HEK293T (cell line): ENCODE measurements around the gene CACNA1C.
"Not testable (repeated sequence)": the region's sequence is repeated elsewhere in the genome, so short reads cannot be mapped to it uniquely, and the experiment has no call there.

ENCODE experiments used
- CTCF ChIA-PET: fragments of 350-600 bp; formaldehyde crosslinking; extraction: SDS; loops from one replicate; lab custom pipeline; 2021; ENCODE audit warnings: antibody characterized with exemption, inconsistent platforms; lab: Yijun Ruan, JAX
- POLR2A ChIA-PET: fragments of 350-600 bp; formaldehyde crosslinking; extraction: SDS; loops from one replicate; lab custom pipeline; 2020; ENCODE audit warnings: antibody characterized with exemption, inconsistent platforms; lab: Yijun Ruan, JAX
- DNase-seq: peaks from one replicate; pipeline ENCODE4 v3.0.0; 2012; ENCODE audit warnings: mixed read lengths; ENCODE audit errors: extremely low spot score
- ARNT ChIP-seq: fragments of 450-650 bp; IDR thresholded peaks from 2 replicates; pipeline ENCODE4 v1.6.1; 2017; ENCODE audit warnings: mild to moderate bottlenecking
- BHLHE40 ChIP-seq: fragments of 450-650 bp; IDR thresholded peaks from 2 replicates; pipeline ENCODE4 v1.6.1; 2016; ENCODE audit warnings: mild to moderate bottlenecking, moderate library complexity, borderline replicate concordance
- CTBP1 ChIP-seq: fragments of 450-650 bp; IDR thresholded peaks from 2 replicates; pipeline ENCODE4 v1.6.1; 2016; ENCODE audit warnings: borderline replicate concordance
- ELF4 ChIP-seq: fragments of 450-650 bp; IDR thresholded peaks from 2 replicates; pipeline ENCODE4 v1.6.1; 2017; ENCODE audit warnings: antibody characterized with exemption
- FOXA1 ChIP-seq: fragments of 450-650 bp; IDR thresholded peaks from 2 replicates; pipeline ENCODE4 v1.6.1; 2016; ENCODE audit warnings: mild to moderate bottlenecking
- FOXK2 ChIP-seq: fragments of 450-650 bp; IDR thresholded peaks from 2 replicates; pipeline ENCODE4 v1.6.1; 2016; ENCODE audit warnings: mild to moderate bottlenecking
- FOXM1 ChIP-seq: fragments of 450-650 bp; IDR thresholded peaks from 2 replicates; pipeline ENCODE4 v1.6.1; 2017; ENCODE audit warnings: mild to moderate bottlenecking, borderline replicate concordance
- HDGF ChIP-seq: fragments of 450-650 bp; IDR thresholded peaks from 2 replicates; pipeline ENCODE4 v1.6.1; 2017; ENCODE audit warnings: antibody characterized with exemption, borderline replicate concordance
- L3MBTL2 ChIP-seq: fragments of 450-650 bp; conservative IDR thresholded peaks from 2 replicates; pipeline ENCODE4 v1.6.1; 2016; ENCODE audit warnings: mild to moderate bottlenecking
- LEF1 ChIP-seq: fragments of 450-650 bp; IDR thresholded peaks from 2 replicates; pipeline ENCODE4 v1.6.1; 2017; ENCODE audit warnings: mild to moderate bottlenecking, borderline replicate concordance
- NFRKB ChIP-seq: fragments of 450-650 bp; IDR thresholded peaks from 2 replicates; pipeline ENCODE4 v1.6.1; 2016; ENCODE audit warnings: mild to moderate bottlenecking, moderate library complexity
- PKNOX1 ChIP-seq: fragments of 450-650 bp; IDR thresholded peaks from 2 replicates; pipeline ENCODE4 v1.6.1; 2016
- SP1 ChIP-seq: fragments of 450-650 bp; IDR thresholded peaks from 2 replicates; pipeline ENCODE4 v1.6.1; 2017
- SUZ12 ChIP-seq: fragments of 450-650 bp; IDR thresholded peaks from 2 replicates; pipeline ENCODE4 v1.6.1; 2016; ENCODE audit warnings: mild to moderate bottlenecking
- TARDBP ChIP-seq: fragments of 450-650 bp; IDR thresholded peaks from 2 replicates; pipeline ENCODE4 v1.6.1; 2016
- ZNF384 ChIP-seq: fragments of 450-650 bp; IDR thresholded peaks from 2 replicates; pipeline ENCODE4 v1.6.1; 2016

Gene CACNA1C

GRCh38 chr12:2490831-2491230, 438.0 kb downstream of the CACNA1C start:
- ChIA-PET CTCF (no interaction called here), POLR2A (no interaction called here)
- TF ChIP-seq ELF4 (no peak), LEF1 (no peak), PKNOX1 (no peak), L3MBTL2 (no peak), SUZ12 (no peak), SP1 (no peak), NFRKB (no peak), BHLHE40 (no peak), FOXA1 (no peak), FOXK2 (no peak), FOXM1 (no peak), ARNT (no peak), CTBP1 (no peak), HDGF (no peak), TARDBP (no peak), ZNF384 (no peak)
- DNase-seq: no peak

GRCh38 chr12:2491349-2491748, 438.6 kb downstream of the CACNA1C start:
- POLR2A ChIA-PET, CTCF ChIA-PET, DNase-seq: not testable (repeated sequence)

GRCh38 chr12:2492236-2492635, 439.4 kb downstream of the CACNA1C start:
- ChIA-PET POLR2A (no interaction called here), CTCF (no interaction called here)
- no peak for TF ChIP-seq HDGF
- TF ChIP-seq ELF4: no peak
- no peak for TF ChIP-seq PKNOX1
- TF ChIP-seq FOXM1: no peak
- no peak for TF ChIP-seq L3MBTL2
- no peak for TF ChIP-seq ARNT
- no peak for TF ChIP-seq SP1
- no peak for TF ChIP-seq TARDBP
- no peak for TF ChIP-seq BHLHE40
- no peak for TF ChIP-seq LEF1
- TF ChIP-seq FOXK2: no peak
- no peak for TF ChIP-seq FOXA1
- no peak for TF ChIP-seq NFRKB
- TF ChIP-seq ZNF384: no peak
- no peak for TF ChIP-seq CTBP1
- no peak for TF ChIP-seq SUZ12
- DNase-seq: no peak

- ChIA-PET POLR2A (no interaction called here), CTCF (no interaction called here)
- TF ChIP-seq LEF1 (no peak), SUZ12 (no peak), ZNF384 (no peak), ARNT (no peak)
- DNase-seq: no peak
Measured at GRCh38 chr12:2493086-2493485, 440.3 kb downstream of the CACNA1C start.

GRCh38 chr12:2494486-2495192, 441.9 kb downstream of the CACNA1C start:
- CTCF ChIA-PET: no interaction called here
- no peak for DNase-seq
- TF ChIP-seq LEF1 (no peak), TARDBP (no peak), ZNF384 (no peak), FOXM1 (no peak), HDGF (no peak), SP1 (no peak), FOXA1 (no peak), L3MBTL2 (no peak), SUZ12 (no peak), NFRKB (no peak)
- POLR2A ChIA-PET: no interaction called here

- CTCF ChIA-PET: no interaction called here
- TF ChIP-seq PKNOX1 (no peak), ELF4 (no peak), L3MBTL2 (no peak), SUZ12 (no peak), FOXM1 (no peak), FOXK2 (no peak), TARDBP (no peak), BHLHE40 (no peak), HDGF (no peak)
- no peak for DNase-seq
- POLR2A ChIA-PET: no interaction called here
Measured at GRCh38 chr12:2495417-2496112, 442.8 kb downstream of the CACNA1C start.
